GM23338 (cell line): ENCODE results near the gene ROBO3. TPM values are rescaled to one million over a fixed set of nuclear protein-coding genes. Genes with fewer than 3 reads are reported as not detected.

ENCODE experiments used
- ATAC-seq: fragments of 200-7000 bp; cut with Tn5 transposase; 3 replicates; pipeline ENCODE4 v1.9.1; 2020
- DNase-seq: peaks from one replicate; pipeline ENCODE4 v3.0.0-alpha.2; 2015; ENCODE audit warnings: low spot score
- H2AFZ ChIP-seq: fragments of 200-600 bp; sonication (generic); 2 replicates; pipeline ENCODE4 v1.8.0; 2016; ENCODE audit warnings: antibody characterized with exemption, mild to moderate bottlenecking, moderate library complexity
- H3F3A ChIP-seq: fragments of 200-600 bp; sonication (generic); replicated peaks from 2 replicates; pipeline ENCODE4 v1.8.0; 2017; ENCODE audit warnings: antibody characterized with exemption, mixed run types, low read depth
- H3K27ac ChIP-seq: fragments of 200-600 bp; sonication (generic); 2 replicates; pipeline ENCODE4 v1.6.1; 2016; ENCODE audit warnings: low read depth
- H3K27me3 ChIP-seq: fragments of 200-600 bp; sonication (generic); 2 replicates; pipeline ENCODE4 v1.8.0; 2016; ENCODE audit warnings: mild to moderate bottlenecking, mixed run types, moderate library complexity; ENCODE audit not compliant: insufficient read depth
- H3K36me3 ChIP-seq: fragments of 200-600 bp; sonication (generic); 2 replicates; pipeline ENCODE4 v1.8.0; 2016; ENCODE audit warnings: mild to moderate bottlenecking; ENCODE audit not compliant: insufficient read depth
- H3K4me1 ChIP-seq: fragments of 200-600 bp; sonication (generic); 2 replicates; pipeline ENCODE4 v1.8.0; 2016; ENCODE audit warnings: mild to moderate bottlenecking, moderate library complexity; ENCODE audit not compliant: insufficient read depth
- H3K4me2 ChIP-seq: fragments of 200-600 bp; sonication (generic); 2 replicates; pipeline ENCODE4 v1.7.1; 2017; ENCODE audit warnings: mixed run types
- H3K4me3 ChIP-seq: fragments of 200-600 bp; sonication (generic); 2 replicates; pipeline ENCODE4 v1.6.1; 2016; ENCODE audit warnings: mixed run types
- H3K79me2 ChIP-seq: fragments of 200-600 bp; sonication (generic); replicated peaks from 2 replicates; pipeline ENCODE4 v1.8.0; 2017; ENCODE audit warnings: mild to moderate bottlenecking; ENCODE audit not compliant: insufficient read depth
- H3K9me2 ChIP-seq: fragments of 200-600 bp; sonication (generic); 2 replicates; pipeline ENCODE4 v1.8.0; 2017; ENCODE audit not compliant: insufficient read depth
- H4K20me1 ChIP-seq: fragments of 200-600 bp; sonication (generic); replicated peaks from 2 replicates; pipeline ENCODE4 v1.8.0; 2017; ENCODE audit warnings: mild to moderate bottlenecking; ENCODE audit not compliant: insufficient read depth
- H3K27ac Mint-ChIP-seq: 2 replicates; pipeline ENCODE4 v1.8.0; 2020; ENCODE audit warnings: inconsistent platforms, mild to moderate bottlenecking, moderate library complexity, mixed read lengths
- H3K27me3 Mint-ChIP-seq: 3 replicates; pipeline ENCODE4 v1.8.0; 2022; ENCODE audit warnings: low read depth, mild to moderate bottlenecking, moderate library complexity, mixed read lengths, inconsistent platforms; ENCODE audit not compliant: insufficient read depth, poor library complexity
- H3K36me3 Mint-ChIP-seq: 3 replicates; pipeline ENCODE4 v1.8.0; 2021; ENCODE audit warnings: low read depth, mild to moderate bottlenecking, inconsistent platforms, moderate library complexity, mixed read lengths
- H3K4me1 Mint-ChIP-seq: 3 replicates; pipeline ENCODE4 v1.8.0; 2020; ENCODE audit warnings: mild to moderate bottlenecking, inconsistent platforms, mixed read lengths
- H3K4me3 Mint-ChIP-seq: 3 replicates; pipeline ENCODE4 v1.8.0; 2021; ENCODE audit warnings: moderate library complexity, mild to moderate bottlenecking, inconsistent platforms, mixed read lengths
- H3K9me3 Mint-ChIP-seq: 3 replicates; pipeline ENCODE4 v1.8.0; 2020; ENCODE audit warnings: moderate library complexity, mild to moderate bottlenecking, inconsistent platforms, mixed read lengths
- CTCF ChIP-seq, 2 experiments: fragments of 200-600 bp in 1 of 2; sonication (generic) in 1 of 2; conservative IDR thresholded peaks; 2 replicates each; pipeline versions ENCODE4 v1.5.1 to v1.6.1; 2016 to 2017; ENCODE audit warnings: antibody characterized with exemption in 2 of 2, low read depth in 2 of 2, mild to moderate bottlenecking in 2 of 2, moderate library complexity in 1 of 2
- EZH2 ChIP-seq: fragments of 200-600 bp; sonication (generic); IDR thresholded peaks from one replicate; pipeline ENCODE4 v1.8.0; 2017; ENCODE audit warnings: antibody characterized with exemption, mild to moderate bottlenecking, low read depth; ENCODE audit not compliant: unreplicated experiment
- ZNF114 ChIP-seq: fragments of 250-450 bp; sonication (Bioruptor Pico); IDR thresholded peaks from 2 replicates; pipeline ENCODE4 v1.5.0; 2020; ENCODE audit warnings: mild to moderate bottlenecking, moderate library complexity
- ZNF331 ChIP-seq: fragments of 250-450 bp; sonication (Bioruptor Pico); IDR thresholded peaks from 2 replicates; pipeline ENCODE4 v1.5.0; 2020; ENCODE audit warnings: low read depth, mild to moderate bottlenecking, moderate library complexity
- polyA plus RNA-seq: library from polyadenylated mRNA; unstranded; fragments of >200 nt; fragmentation: Nextera tagmentation; extraction: Ambion mirVana; gene quantifications from 2 replicates; pipeline ENCODE4 v1.2.1, GENCODE V29; 2016
- total RNA-seq: library from RNA; depleted of rRNA; stranded (reverse); fragments of >200 nt; shearing (Covaris generic); gene quantifications from 2 replicates; pipeline ENCODE4 v1.2.3, GENCODE V29; 2014
- TF ChIP-seq, protein P1 (sequence below): IDR thresholded peaks from one replicate; pipeline ENCODE4 v1.6.1; 2018; ENCODE audit warnings: antibody characterized with exemption; ENCODE audit not compliant: unreplicated experiment
- TF ChIP-seq, protein P2 (sequence below): fragments of 250-450 bp; sonication (Bioruptor Pico); IDR thresholded peaks from 2 replicates; pipeline ENCODE4 v1.5.0; 2020; ENCODE audit warnings: mild to moderate bottlenecking, moderate library complexity
- TF ChIP-seq, protein P3 (sequence below): IDR thresholded peaks from 2 replicates; pipeline ENCODE4 v1.6.1; 2016; ENCODE audit warnings: antibody characterized with exemption

Gene ROBO3
- total and polyA plus RNA-seq, 2 experiments from 2014 or later: 17.0 to 21.4 TPM

DNA sequence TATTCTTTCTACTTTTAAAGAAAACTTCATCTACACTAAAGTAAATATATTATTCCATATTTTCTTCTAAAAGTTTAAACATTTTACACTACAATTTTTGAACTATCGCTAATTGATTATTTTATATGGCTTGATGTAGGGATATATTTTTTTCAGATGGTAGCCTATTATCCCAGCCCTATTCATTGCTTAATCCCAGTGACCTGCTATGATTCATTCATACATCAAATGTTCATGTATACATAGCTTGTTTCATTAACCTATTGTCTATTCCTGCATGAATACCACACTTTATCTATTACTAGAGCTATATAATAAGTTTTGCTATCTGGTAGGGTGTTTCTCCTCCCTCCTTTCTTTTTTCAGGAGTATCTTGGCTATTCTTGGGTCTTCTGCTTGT lies 37.4 kb downstream of the ROBO3 start:
- no peaks in the 10 kb centered on the region for H3K36me3 Mint-ChIP-seq
- no peaks in the 10 kb centered on the region for H3K36me3 ChIP-seq
- ATAC-seq (no peak), DNase-seq (no peak)
- no peak overlapping the region for H3K4me3 Mint-ChIP-seq
- H3K27ac ChIP-seq: no peak overlapping the region
- no peak overlapping the region for H2AFZ ChIP-seq
- H3K4me3 ChIP-seq: no peak overlapping the region
- peaks cover 4% of the 10 kb centered on the region; the same call in 1 of the 2 replicates for H3K4me1 ChIP-seq
- no peak overlapping the region for H3K27ac Mint-ChIP-seq
- H3K4me2 ChIP-seq: no peak overlapping the region
- no peaks in the 10 kb centered on the region for H3K79me2 ChIP-seq
- peaks cover 4% of the 10 kb centered on the region; the same call in 1 of the 3 replicates for H3K9me3 Mint-ChIP-seq
- H3K4me1 Mint-ChIP-seq: peaks cover 18% of the 10 kb centered on the region
- no peaks in the 10 kb centered on the region for H4K20me1 ChIP-seq
- TF ChIP-seq ZNF114 (CRISPR knock-in tag): no peak
- TF ChIP-seq ZNF331 (CRISPR knock-in tag): no peak
- H3K27me3 ChIP-seq: 0 out of 2 replicates have a peak, but pooled peaks cover 5% of the 10 kb centered on the region
- H3F3A ChIP-seq: no peaks in the 10 kb centered on the region
- peaks cover 3% of the 10 kb centered on the region for H3K27me3 Mint-ChIP-seq
- 0 out of 2 replicates have a peak, but pooled peaks cover 7% of the 10 kb centered on the region for H3K9me2 ChIP-seq

GRCh38 chr11:124915541-124916369 lies 50.5 kb downstream of the ROBO3 start:
- DNase-seq: no peak
- peaks cover 27% of the 10 kb centered on the region for H3K9me3 Mint-ChIP-seq
- H3K4me2 ChIP-seq: no peak overlapping the region
- H3K36me3 Mint-ChIP-seq: no peaks in the 10 kb centered on the region; the same call in 2 of the 3 replicates
- 0 out of 2 replicates have a peak, but pooled peaks cover 4% of the 10 kb centered on the region for H3K36me3 ChIP-seq
- H3K4me3 ChIP-seq: no peak overlapping the region
- no peaks in the 10 kb centered on the region for H4K20me1 ChIP-seq
- H3K4me1 ChIP-seq: no peaks in the 10 kb centered on the region
- H3K27ac ChIP-seq: no peak overlapping the region
- ATAC-seq: no peak
- no peaks in the 10 kb centered on the region for H3K79me2 ChIP-seq
- peaks cover 34% of the 10 kb centered on the region for H3K27me3 ChIP-seq
- peaks cover 20% of the 10 kb centered on the region for H3K27me3 Mint-ChIP-seq
- H3K4me3 Mint-ChIP-seq: no peak overlapping the region
- H2AFZ ChIP-seq: no peak overlapping the region
- H3K27ac Mint-ChIP-seq: no peak overlapping the region
- H3F3A ChIP-seq: no peaks in the 10 kb centered on the region
- H3K9me2 ChIP-seq: peaks cover 3% of the 10 kb centered on the region; the same call in 1 of the 2 replicates
- peaks cover 3% of the 10 kb centered on the region; the same call in 1 of the 3 replicates for H3K4me1 Mint-ChIP-seq
- TF ChIP-seq, protein P1, sequence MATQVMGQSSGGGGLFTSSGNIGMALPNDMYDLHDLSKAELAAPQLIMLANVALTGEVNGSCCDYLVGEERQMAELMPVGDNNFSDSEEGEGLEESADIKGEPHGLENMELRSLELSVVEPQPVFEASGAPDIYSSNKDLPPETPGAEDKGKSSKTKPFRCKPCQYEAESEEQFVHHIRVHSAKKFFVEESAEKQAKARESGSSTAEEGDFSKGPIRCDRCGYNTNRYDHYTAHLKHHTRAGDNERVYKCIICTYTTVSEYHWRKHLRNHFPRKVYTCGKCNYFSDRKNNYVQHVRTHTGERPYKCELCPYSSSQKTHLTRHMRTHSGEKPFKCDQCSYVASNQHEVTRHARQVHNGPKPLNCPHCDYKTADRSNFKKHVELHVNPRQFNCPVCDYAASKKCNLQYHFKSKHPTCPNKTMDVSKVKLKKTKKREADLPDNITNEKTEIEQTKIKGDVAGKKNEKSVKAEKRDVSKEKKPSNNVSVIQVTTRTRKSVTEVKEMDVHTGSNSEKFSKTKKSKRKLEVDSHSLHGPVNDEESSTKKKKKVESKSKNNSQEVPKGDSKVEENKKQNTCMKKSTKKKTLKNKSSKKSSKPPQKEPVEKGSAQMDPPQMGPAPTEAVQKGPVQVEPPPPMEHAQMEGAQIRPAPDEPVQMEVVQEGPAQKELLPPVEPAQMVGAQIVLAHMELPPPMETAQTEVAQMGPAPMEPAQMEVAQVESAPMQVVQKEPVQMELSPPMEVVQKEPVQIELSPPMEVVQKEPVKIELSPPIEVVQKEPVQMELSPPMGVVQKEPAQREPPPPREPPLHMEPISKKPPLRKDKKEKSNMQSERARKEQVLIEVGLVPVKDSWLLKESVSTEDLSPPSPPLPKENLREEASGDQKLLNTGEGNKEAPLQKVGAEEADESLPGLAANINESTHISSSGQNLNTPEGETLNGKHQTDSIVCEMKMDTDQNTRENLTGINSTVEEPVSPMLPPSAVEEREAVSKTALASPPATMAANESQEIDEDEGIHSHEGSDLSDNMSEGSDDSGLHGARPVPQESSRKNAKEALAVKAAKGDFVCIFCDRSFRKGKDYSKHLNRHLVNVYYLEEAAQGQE: no peak
- no peak for TF ChIP-seq EZH2
- TF ChIP-seq, protein P2, sequence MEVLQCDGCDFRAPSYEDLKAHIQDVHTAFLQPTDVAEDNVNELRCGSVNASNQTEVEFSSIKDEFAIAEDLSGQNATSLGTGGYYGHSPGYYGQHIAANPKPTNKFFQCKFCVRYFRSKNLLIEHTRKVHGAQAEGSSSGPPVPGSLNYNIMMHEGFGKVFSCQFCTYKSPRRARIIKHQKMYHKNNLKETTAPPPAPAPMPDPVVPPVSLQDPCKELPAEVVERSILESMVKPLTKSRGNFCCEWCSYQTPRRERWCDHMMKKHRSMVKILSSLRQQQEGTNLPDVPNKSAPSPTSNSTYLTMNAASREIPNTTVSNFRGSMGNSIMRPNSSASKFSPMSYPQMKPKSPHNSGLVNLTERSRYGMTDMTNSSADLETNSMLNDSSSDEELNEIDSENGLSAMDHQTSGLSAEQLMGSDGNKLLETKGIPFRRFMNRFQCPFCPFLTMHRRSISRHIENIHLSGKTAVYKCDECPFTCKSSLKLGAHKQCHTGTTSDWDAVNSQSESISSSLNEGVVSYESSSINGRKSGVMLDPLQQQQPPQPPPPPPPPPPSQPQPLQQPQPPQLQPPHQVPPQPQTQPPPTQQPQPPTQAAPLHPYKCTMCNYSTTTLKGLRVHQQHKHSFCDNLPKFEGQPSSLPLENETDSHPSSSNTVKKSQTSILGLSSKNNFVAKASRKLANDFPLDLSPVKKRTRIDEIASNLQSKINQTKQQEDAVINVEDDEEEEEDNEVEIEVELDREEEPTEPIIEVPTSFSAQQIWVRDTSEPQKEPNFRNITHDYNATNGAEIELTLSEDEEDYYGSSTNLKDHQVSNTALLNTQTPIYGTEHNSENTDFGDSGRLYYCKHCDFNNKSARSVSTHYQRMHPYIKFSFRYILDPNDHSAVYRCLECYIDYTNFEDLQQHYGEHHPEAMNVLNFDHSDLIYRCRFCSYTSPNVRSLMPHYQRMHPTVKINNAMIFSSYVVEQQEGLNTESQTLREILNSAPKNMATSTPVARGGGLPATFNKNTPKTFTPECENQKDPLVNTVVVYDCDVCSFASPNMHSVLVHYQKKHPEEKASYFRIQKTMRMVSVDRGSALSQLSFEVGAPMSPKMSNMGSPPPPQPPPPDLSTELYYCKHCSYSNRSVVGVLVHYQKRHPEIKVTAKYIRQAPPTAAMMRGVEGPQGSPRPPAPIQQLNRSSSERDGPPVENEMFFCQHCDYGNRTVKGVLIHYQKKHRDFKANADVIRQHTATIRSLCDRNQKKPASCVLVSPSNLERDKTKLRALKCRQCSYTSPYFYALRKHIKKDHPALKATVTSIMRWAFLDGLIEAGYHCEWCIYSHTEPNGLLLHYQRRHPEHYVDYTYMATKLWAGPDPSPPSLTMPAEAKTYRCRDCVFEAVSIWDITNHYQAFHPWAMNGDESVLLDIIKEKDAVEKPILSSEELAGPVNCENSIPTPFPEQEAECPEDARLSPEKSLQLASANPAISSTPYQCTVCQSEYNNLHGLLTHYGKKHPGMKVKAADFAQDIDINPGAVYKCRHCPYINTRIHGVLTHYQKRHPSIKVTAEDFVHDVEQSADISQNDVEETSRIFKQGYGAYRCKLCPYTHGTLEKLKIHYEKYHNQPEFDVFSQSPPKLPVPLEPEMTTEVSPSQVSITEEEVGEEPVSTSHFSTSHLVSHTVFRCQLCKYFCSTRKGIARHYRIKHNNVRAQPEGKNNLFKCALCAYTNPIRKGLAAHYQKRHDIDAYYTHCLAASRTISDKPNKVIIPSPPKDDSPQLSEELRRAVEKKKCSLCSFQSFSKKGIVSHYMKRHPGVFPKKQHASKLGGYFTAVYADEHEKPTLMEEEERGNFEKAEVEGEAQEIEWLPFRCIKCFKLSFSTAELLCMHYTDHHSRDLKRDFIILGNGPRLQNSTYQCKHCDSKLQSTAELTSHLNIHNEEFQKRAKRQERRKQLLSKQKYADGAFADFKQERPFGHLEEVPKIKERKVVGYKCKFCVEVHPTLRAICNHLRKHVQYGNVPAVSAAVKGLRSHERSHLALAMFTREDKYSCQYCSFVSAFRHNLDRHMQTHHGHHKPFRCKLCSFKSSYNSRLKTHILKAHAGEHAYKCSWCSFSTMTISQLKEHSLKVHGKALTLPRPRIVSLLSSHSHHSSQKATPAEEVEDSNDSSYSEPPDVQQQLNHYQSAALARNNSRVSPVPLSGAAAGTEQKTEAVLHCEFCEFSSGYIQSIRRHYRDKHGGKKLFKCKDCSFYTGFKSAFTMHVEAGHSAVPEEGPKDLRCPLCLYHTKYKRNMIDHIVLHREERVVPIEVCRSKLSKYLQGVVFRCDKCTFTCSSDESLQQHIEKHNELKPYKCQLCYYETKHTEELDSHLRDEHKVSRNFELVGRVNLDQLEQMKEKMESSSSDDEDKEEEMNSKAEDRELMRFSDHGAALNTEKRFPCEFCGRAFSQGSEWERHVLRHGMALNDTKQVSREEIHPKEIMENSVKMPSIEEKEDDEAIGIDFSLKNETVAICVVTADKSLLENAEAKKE: no peak
- TF ChIP-seq, protein P3, sequence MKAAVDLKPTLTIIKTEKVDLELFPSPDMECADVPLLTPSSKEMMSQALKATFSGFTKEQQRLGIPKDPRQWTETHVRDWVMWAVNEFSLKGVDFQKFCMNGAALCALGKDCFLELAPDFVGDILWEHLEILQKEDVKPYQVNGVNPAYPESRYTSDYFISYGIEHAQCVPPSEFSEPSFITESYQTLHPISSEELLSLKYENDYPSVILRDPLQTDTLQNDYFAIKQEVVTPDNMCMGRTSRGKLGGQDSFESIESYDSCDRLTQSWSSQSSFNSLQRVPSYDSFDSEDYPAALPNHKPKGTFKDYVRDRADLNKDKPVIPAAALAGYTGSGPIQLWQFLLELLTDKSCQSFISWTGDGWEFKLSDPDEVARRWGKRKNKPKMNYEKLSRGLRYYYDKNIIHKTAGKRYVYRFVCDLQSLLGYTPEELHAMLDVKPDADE: no peak
- no peak for TF ChIP-seq CTCF (conservative IDR thresholded peaks at IDR 0.05; ENCODE audit: low read depth in 2 of 2)
